Body of pancreas (tissue), 4 donors: Measurements from ENCODE around the gene EFNA5. TPM values are rescaled to one million over a fixed set of nuclear protein-coding genes. Genes with fewer than 3 reads are reported as not detected.
"Not testable (repeated sequence)": the region's sequence is repeated elsewhere in the genome, so short reads cannot be mapped to it uniquely, and the experiment has no call there.

Source experiments
- ATAC-seq: fragments of 150-250 bp; one replicate; pipeline ENCODE4 v1.9.1; 2016
- DNase-seq, 4 donors: peaks; one replicate each; pipeline ENCODE4 v3.0.0-alpha.2; 2019
- H3K27ac ChIP-seq, 4 donors: fragments of 200-600 bp; sonication (generic); 1 replicate in 3 of 4; 2 replicates in 1 of 4; pipeline versions ENCODE4 v1.5.1 to v1.6.1; 2016 to 2019; ENCODE audit warnings: mild to moderate bottlenecking in 1 of 4, mixed read lengths in 1 of 4, moderate library complexity in 1 of 4
- H3K27me3 ChIP-seq, 2 donors: fragments of 200-600 bp; sonication (generic); one replicate each; pipeline ENCODE4 v1.6.0; 2016; ENCODE audit warnings: mild to moderate bottlenecking in 1 of 2
- H3K36me3 ChIP-seq, 2 donors: fragments of 200-600 bp; sonication (generic); replicated peaks in 1 of 2; 2 replicates each; pipeline ENCODE4 v1.5.1; 2016; ENCODE audit warnings: low read depth in 2 of 2; ENCODE audit not compliant: insufficient read depth in 1 of 2
- H3K4me1 ChIP-seq: fragments of 200-600 bp; sonication (generic); one replicate; pipeline ENCODE4 v1.6.0; 2016
- H3K4me3 ChIP-seq, 2 donors: fragments of 200-600 bp; sonication (generic); 1 replicate in 1 of 2; 2 replicates in 1 of 2; pipeline ENCODE4 v1.5.1; 2016 to 2019
- H3K9me3 ChIP-seq, 3 donors: fragments of 200-600 bp; sonication (generic); 1 replicate in 2 of 3; 2 replicates in 1 of 3; pipeline ENCODE4 v1.5.1; 2016
- POLR2A ChIP-seq, 3 donors: fragments of 450-650 bp; IDR thresholded peaks; one replicate each; pipeline ENCODE4 v1.6.1; 2016; ENCODE audit warnings: antibody characterized with exemption in 3 of 3, mild to moderate bottlenecking in 2 of 3
- WGBS, 2 donors: methylation state at CpG; one replicate each; pipeline ENCODE4 v1.1.5; 2017; 5-methylcytosine and 5-hydroxymethylcytosine counted together
- intact Hi-C: fragments of 100-400 bp; cut with DNase I; formaldehyde crosslinking; loops from one replicate; pipeline ENCODE4 v1.15.1; 2023
- total RNA-seq, 2 donors: library from RNA; depleted of rRNA; stranded (reverse); fragments of >200 nt; gene quantifications; one replicate each; pipeline ENCODE4 v1.1.0, GENCODE V29; 2016
- TF ChIP-seq, protein P1 (sequence below), 7 experiments: fragments of 450-650 bp in 4 of 7; fragments of 200-600 bp in 3 of 7; sonication (generic) in 3 of 7; IDR thresholded peaks; one replicate each; pipeline ENCODE4 v1.5.1; 2016 to 2019; ENCODE audit warnings: antibody characterized with exemption in 7 of 7

Gene EFNA5
- total RNA-seq, 2 donors from 2014 or later, result 1.3 to 3.4 TPM

- ATAC-seq (no peak), DNase-seq (no peak)
- intact Hi-C loops, result no loop called here
- Histone ChIP-seq H3K4me3 (no peak overlapping the region), H3K36me3 (no peaks in the 10 kb centered on the region), H3K27me3 (no peaks in the 10 kb centered on the region), H3K4me1 (no peaks in the 10 kb centered on the region), H3K9me3 (no peaks in the 10 kb centered on the region), H3K27ac (no peak overlapping the region)
- TF ChIP-seq, protein P1, sequence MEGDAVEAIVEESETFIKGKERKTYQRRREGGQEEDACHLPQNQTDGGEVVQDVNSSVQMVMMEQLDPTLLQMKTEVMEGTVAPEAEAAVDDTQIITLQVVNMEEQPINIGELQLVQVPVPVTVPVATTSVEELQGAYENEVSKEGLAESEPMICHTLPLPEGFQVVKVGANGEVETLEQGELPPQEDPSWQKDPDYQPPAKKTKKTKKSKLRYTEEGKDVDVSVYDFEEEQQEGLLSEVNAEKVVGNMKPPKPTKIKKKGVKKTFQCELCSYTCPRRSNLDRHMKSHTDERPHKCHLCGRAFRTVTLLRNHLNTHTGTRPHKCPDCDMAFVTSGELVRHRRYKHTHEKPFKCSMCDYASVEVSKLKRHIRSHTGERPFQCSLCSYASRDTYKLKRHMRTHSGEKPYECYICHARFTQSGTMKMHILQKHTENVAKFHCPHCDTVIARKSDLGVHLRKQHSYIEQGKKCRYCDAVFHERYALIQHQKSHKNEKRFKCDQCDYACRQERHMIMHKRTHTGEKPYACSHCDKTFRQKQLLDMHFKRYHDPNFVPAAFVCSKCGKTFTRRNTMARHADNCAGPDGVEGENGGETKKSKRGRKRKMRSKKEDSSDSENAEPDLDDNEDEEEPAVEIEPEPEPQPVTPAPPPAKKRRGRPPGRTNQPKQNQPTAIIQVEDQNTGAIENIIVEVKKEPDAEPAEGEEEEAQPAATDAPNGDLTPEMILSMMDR (IDR thresholded peaks at IDR 0.05), result no peak
- no peak for TF ChIP-seq POLR2A (IDR thresholded peaks at IDR 0.05)
These were observed 214.4 kb downstream of the EFNA5 start for GRCh38 chr5:107456281-107456715.

DNA sequence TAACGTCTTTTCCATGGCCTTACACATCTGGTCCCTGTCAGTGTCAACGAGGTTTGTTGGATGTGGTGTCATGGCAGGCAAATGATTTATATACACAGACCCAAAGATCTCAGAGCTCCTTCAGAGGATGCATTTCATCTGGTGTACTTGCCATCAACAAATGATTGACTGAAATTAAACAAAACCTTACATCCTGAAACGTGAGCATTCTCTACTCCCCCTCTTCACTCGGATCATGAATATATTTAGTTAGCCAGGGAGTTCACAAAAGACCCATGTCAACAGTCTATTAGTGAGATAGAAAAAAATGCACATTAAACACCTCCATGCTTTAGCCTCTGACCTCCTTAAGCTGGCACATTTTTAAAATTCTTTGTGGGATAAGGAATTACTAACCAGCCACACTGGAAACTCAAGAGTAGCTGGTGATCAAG, 215.6 kb downstream of the EFNA5 start:
- no peak for ATAC-seq
- Histone ChIP-seq H3K4me1 (no peaks in the 10 kb centered on the region), H3K27me3 (no peaks in the 10 kb centered on the region), H3K36me3 (no peaks in the 10 kb centered on the region), H3K9me3 (no peaks in the 10 kb centered on the region), H3K4me3 (no peak overlapping the region), H3K27ac (no peak overlapping the region)
- TF ChIP-seq, protein P1 (IDR thresholded peaks at IDR 0.05), result no peak
- TF ChIP-seq POLR2A (IDR thresholded peaks at IDR 0.05), result no peak
- WGBS, 2 donors, result 39 to 43% methylated on average over 4 of the region's 4 CpGs
- intact Hi-C loops, result no loop called here
- DNase-seq, result no peak

DNA sequence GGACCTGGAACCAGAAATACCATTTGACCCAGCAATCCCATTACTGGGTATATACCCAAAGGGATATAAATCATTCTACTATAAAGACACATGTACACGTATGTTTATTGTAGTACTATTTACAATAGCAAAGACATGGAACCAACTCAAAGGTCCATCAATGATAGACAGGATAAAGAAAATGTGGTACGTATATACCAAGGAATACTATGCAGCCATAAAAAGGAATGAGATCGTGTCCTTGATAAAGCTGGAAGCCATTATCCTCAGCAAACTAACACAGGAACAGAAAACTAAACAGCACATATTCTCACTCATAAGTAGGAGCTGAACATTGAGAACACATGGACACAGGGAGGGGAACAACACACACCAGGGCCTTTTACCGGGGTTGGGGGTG, 218.9 kb downstream of the EFNA5 start:
- DNase-seq, H3K27me3 ChIP-seq, H3K4me1 ChIP-seq, H3K36me3 ChIP-seq, H3K27ac ChIP-seq, ATAC-seq, H3K4me3 ChIP-seq, H3K9me3 ChIP-seq, intact Hi-C loops: not testable (repeated sequence)
- WGBS, 2 donors, result 91 to 93% methylated on average over 4 of the region's 4 CpGs

DNA sequence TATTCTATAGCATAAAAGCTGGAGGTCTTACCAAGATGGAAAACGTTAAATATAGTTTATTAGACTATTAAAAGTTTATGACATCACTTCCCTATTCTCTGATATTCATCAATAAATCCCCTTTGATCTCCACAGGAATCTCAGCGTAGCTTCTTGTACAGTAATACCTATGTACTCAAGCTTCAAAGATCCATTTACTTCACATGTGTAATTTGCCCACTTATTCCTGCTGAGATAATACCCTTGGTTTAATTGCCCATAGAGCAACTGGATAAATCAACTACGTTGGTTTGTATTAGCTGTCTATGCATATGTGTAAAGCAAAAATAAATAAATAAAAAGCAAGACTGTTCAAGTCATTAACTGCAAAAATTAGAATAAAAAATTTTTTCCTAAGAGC, 219.7 kb downstream of the EFNA5 start:
- intact Hi-C loops, result no loop called here
- 62 to 77% methylated on average over 3 of the region's 3 CpGs for WGBS, 2 donors
- Histone ChIP-seq H3K27ac (no peak overlapping the region), H3K36me3 (no peaks in the 10 kb centered on the region), H3K27me3 (no peaks in the 10 kb centered on the region), H3K4me3 (no peak overlapping the region), H3K4me1 (no peaks in the 10 kb centered on the region), H3K9me3 (no peaks in the 10 kb centered on the region)
- TF ChIP-seq POLR2A (IDR thresholded peaks at IDR 0.05), result no peak
- TF ChIP-seq, protein P1 (IDR thresholded peaks at IDR 0.05), result no peak
- no peak for ATAC-seq
- no peak for DNase-seq

GRCh38 chr5:107450531-107450930, 220.2 kb downstream of the EFNA5 start:
- DNase-seq (no peak), ATAC-seq (no peak)
- 77 to 87% methylated on average over 3 of the region's 3 CpGs for WGBS, 2 donors
- intact Hi-C loops, result no loop called here
- no peak overlapping the region for H3K4me3 ChIP-seq
- H3K36me3 ChIP-seq, result no peaks in the 10 kb centered on the region
- TF ChIP-seq POLR2A (IDR thresholded peaks at IDR 0.05), result no peak
- TF ChIP-seq, protein P1 (IDR thresholded peaks at IDR 0.05), result no peak
- H3K27ac ChIP-seq, result no peak overlapping the region
- no peaks in the 10 kb centered on the region for H3K9me3 ChIP-seq
- no peaks in the 10 kb centered on the region for H3K4me1 ChIP-seq
- H3K27me3 ChIP-seq, result no peaks in the 10 kb centered on the region
